WERI-Rb-1 (cell line): ENCODE data around the gene ATP6V0C.
"Not testable (repeated sequence)": the region's sequence is repeated elsewhere in the genome, so short reads cannot be mapped to it uniquely, and the experiment has no call there.

Experiments used
- DNase-seq: peaks from one replicate; pipeline ENCODE4 v3.0.0-alpha.2; 2020
- H3K27ac ChIP-seq: fragments of 250-450 bp; sonication (Bioruptor Pico); 2 replicates; pipeline ENCODE4 v1.5.1; 2020; ENCODE audit warnings: mild to moderate bottlenecking, moderate library complexity
- H3K27me3 ChIP-seq: fragments of 250-450 bp; sonication (Bioruptor Pico); 2 replicates; pipeline ENCODE4 v1.5.1; 2021; ENCODE audit warnings: mild to moderate bottlenecking, low read depth, moderate library complexity; ENCODE audit not compliant: insufficient read depth, severe bottlenecking
- H3K36me3 ChIP-seq: fragments of 250-450 bp; sonication (Bioruptor Pico); 2 replicates; pipeline ENCODE4 v1.5.1; 2020; ENCODE audit warnings: mild to moderate bottlenecking, moderate library complexity
- H3K4me3 ChIP-seq: 2 replicates; pipeline ENCODE4 v1.5.1; 2011; ENCODE audit warnings: low read depth, mild to moderate bottlenecking, control low read depth, low read length
- H3K9me3 ChIP-seq: fragments of 250-450 bp; sonication (Bioruptor Pico); 2 replicates; pipeline ENCODE4 v1.5.1; 2021; ENCODE audit warnings: mild to moderate bottlenecking, moderate library complexity; ENCODE audit not compliant: severe bottlenecking
- TF ChIP-seq, protein P1 (sequence below): IDR thresholded peaks from 2 replicates; pipeline ENCODE4 v1.5.1; 2011; ENCODE audit warnings: low read depth, mild to moderate bottlenecking, control low read depth, inconsistent platforms, low read length

The ATP6V0C gene

DNA sequence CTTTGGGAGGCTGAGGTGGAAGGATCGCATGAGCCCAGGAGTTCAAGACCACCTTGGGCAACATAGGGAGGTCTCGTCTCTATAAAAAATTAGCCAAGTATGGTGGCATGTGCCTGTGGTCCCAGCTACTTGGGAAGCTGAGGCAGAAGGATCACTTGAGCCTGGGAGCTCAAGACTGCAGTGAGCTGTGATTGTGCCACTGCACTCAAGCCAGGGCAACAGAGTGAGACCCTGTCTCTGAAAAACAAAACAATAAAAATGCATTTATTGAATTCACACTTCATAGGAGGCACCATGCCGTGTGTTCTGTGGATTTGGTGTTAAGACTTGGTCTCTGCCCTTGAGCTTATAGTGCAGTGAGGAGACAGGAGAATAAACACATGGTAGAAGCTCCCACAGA, 36.4 kb upstream of the ATP6V0C start:
- no peaks in the 10 kb centered on the region for H3K9me3 ChIP-seq
- peaks cover 30% of the 10 kb centered on the region for H3K36me3 ChIP-seq
- no peak overlapping the region for H3K27ac ChIP-seq
- TF ChIP-seq, protein P1, sequence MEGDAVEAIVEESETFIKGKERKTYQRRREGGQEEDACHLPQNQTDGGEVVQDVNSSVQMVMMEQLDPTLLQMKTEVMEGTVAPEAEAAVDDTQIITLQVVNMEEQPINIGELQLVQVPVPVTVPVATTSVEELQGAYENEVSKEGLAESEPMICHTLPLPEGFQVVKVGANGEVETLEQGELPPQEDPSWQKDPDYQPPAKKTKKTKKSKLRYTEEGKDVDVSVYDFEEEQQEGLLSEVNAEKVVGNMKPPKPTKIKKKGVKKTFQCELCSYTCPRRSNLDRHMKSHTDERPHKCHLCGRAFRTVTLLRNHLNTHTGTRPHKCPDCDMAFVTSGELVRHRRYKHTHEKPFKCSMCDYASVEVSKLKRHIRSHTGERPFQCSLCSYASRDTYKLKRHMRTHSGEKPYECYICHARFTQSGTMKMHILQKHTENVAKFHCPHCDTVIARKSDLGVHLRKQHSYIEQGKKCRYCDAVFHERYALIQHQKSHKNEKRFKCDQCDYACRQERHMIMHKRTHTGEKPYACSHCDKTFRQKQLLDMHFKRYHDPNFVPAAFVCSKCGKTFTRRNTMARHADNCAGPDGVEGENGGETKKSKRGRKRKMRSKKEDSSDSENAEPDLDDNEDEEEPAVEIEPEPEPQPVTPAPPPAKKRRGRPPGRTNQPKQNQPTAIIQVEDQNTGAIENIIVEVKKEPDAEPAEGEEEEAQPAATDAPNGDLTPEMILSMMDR: no peak
- H3K4me3 ChIP-seq: no peak overlapping the region
- DNase-seq: no peak
- H3K27me3 ChIP-seq: no peaks in the 10 kb centered on the region

DNA sequence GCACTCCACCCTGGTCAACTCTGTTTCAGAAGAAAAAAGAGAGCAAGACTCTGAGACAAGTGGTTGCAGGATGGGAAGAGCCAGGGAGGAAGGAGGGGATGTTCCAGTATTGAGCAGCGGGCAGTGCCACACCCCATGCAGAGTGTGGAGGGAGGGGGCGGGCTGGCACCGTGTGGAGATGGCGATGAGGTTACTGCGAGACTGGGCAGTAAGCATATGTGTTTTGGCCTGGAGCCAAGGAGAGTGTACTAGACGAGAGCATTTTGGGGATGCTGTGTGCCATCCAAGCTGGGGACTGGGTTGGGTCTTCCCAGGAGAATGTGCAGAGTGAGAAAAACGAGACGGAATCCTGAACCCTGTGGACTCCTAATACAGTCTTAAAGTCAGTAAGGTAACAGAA, 35.5 kb upstream of the ATP6V0C start:
- Histone ChIP-seq H3K9me3 (no peaks in the 10 kb centered on the region), H3K27ac (no peak overlapping the region), H3K27me3 (no peaks in the 10 kb centered on the region), H3K4me3 (no peak overlapping the region), H3K36me3 (peaks cover 30% of the 10 kb centered on the region)
- TF ChIP-seq, protein P1: no peak
- no peak for DNase-seq

DNA sequence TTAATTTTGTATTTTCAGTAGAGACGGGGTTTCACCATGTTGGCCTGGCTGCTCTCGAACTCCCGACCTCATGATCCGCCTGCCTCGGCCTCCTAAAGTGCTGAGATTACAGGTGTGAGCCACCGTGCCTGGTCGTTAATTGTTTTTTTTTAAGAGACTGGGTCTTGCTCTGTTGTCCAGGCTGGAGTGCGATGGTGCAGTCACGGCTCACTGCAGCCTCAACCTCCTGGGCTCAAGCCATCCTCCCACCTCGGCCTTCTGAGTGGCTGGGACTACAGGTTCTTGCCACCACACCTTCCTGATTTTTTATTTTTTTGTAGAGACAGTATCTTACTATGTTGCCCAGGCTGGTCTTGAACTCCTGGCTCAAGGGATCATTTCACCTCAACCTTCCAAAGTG, 33.8 kb upstream of the ATP6V0C start:
- not testable (repeated sequence) for H3K9me3 ChIP-seq, H3K27me3 ChIP-seq, DNase-seq, H3K4me3 ChIP-seq, H3K27ac ChIP-seq
- H3K36me3 ChIP-seq: peaks cover 27% of the 10 kb centered on the region

DNA sequence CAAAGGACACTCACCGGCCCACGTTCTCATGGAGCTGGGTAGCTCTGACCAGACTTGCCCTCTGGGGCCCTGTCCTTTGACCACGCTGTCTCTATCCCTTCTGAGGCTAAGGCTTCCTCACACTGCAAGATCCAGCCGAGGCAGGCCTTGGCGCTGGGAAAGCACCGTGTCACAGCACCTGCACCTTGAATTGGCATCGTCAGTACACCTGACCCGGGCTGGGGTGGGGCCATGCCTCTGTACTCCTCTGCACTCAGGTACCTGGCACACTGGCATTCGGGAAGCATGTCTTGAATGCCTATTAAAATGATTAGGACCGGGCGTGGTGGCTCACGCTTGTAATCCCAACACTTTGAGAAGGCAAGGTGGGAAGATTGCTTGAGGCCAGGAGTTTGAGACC, 32.8 kb upstream of the ATP6V0C start:
- peaks cover 27% of the 10 kb centered on the region for H3K36me3 ChIP-seq
- TF ChIP-seq, protein P1: no peak
- H3K27me3 ChIP-seq: no peaks in the 10 kb centered on the region
- H3K4me3 ChIP-seq: no peak overlapping the region
- no peaks in the 10 kb centered on the region for H3K9me3 ChIP-seq
- no peak for DNase-seq
- no peak overlapping the region for H3K27ac ChIP-seq

DNA sequence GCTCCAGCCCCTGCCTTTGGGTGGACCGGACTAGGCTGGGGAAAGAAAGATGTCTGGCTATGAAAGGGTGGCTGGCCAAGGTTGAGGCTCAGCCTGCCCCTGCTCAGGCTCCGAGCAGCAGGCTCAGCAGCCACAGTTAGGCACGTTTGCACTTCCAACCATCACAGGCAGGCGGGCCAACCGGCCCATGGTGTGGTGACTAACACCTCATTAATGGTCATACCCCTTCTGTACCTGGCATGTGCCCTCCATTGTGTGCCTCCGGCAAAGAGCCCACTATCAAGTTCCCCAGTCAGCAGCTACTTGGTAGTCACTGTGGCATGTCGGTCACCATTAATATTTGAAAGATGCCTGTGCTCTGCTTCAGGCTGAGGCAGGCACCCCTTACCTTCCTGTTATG, 32.1 kb upstream of the ATP6V0C start:
- TF ChIP-seq, protein P1: no peak

DNA sequence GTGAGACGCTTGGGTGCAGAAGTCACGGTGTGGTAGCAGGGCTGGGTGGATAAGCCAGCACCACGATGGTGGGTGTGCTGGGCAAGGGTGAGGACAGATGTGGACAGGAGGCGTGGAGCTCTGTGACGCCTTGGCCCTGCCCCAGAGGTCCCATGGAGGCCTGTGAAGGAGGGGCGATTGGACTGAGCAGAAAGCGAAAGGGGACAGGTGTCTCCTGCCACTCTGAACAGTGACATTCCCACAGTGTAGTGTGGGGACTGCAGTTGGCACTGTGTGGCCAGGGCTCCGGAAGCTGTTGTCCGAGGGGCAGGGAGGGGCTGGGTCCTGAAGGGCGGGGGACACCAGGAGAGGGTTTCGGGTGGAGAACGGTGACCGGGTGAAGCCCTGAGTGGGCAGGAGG, 31.5 kb upstream of the ATP6V0C start:
- no peak for DNase-seq
- H3K36me3 ChIP-seq: peaks cover 21% of the 10 kb centered on the region
- H3K9me3 ChIP-seq: no peaks in the 10 kb centered on the region
- H3K27ac ChIP-seq: no peak overlapping the region; the same call in 1 of the 2 replicates
- H3K27me3 ChIP-seq: no peaks in the 10 kb centered on the region
- TF ChIP-seq, protein P1: no peak
- no peak overlapping the region for H3K4me3 ChIP-seq

More for the DNA sequence above, 32.1 kb upstream of the ATP6V0C start:
- DNase-seq: no peak
- H3K27ac ChIP-seq: no peak overlapping the region
- H3K36me3 ChIP-seq: peaks cover 25% of the 10 kb centered on the region
- H3K9me3 ChIP-seq: no peaks in the 10 kb centered on the region
- H3K27me3 ChIP-seq: no peaks in the 10 kb centered on the region
- H3K4me3 ChIP-seq: no peak overlapping the region
